ENCODE data around the gene ZDHHC24.
"Not testable (repeated sequence)": the region's sequence is repeated elsewhere in the genome, so short reads cannot be mapped to it uniquely, and the experiment has no call there.

ZDHHC24 gene

DNA sequence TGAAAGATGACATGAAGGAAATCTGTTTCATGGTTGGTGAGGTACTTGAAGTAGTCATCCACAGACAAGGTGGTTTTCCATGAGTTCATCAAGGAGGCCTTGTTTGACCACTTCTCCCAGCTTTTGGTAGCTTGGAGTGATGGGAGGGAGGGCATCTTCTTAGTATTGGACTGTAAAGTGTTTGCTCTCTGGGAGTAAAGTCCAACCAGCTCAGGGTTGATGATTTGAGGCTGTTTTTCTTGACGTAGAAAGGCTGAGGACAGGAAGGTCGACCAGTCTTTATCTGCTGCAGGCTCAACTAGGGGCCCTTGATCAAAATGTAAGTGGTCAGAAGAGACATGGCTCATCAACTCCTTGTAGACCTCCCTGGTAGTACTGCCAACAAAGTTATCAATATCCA is 45.3 kb upstream of the ZDHHC24 start:
- DNase-seq (ENCODE audit: low read depth, low spot score), result no peak
- no peak overlapping the region for H3K4me3 ChIP-seq (ENCODE audit: low read depth, low read length)
- ChIA-PET POLR2A (no interaction called here), CTCF (interaction anchor here (1.0 to 3.4 kb wide), 6 partner anchors 11 to 88 kb away, joined by 4 to 36 read pairs (median 10); partner anchors contain the start of gene CTSF)
- TF ChIP-seq, protein P1, sequence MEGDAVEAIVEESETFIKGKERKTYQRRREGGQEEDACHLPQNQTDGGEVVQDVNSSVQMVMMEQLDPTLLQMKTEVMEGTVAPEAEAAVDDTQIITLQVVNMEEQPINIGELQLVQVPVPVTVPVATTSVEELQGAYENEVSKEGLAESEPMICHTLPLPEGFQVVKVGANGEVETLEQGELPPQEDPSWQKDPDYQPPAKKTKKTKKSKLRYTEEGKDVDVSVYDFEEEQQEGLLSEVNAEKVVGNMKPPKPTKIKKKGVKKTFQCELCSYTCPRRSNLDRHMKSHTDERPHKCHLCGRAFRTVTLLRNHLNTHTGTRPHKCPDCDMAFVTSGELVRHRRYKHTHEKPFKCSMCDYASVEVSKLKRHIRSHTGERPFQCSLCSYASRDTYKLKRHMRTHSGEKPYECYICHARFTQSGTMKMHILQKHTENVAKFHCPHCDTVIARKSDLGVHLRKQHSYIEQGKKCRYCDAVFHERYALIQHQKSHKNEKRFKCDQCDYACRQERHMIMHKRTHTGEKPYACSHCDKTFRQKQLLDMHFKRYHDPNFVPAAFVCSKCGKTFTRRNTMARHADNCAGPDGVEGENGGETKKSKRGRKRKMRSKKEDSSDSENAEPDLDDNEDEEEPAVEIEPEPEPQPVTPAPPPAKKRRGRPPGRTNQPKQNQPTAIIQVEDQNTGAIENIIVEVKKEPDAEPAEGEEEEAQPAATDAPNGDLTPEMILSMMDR (IDR thresholded peaks at IDR 0.05; ENCODE audit: insufficient read depth, low read length, missing control alignments), result no peak

DNA sequence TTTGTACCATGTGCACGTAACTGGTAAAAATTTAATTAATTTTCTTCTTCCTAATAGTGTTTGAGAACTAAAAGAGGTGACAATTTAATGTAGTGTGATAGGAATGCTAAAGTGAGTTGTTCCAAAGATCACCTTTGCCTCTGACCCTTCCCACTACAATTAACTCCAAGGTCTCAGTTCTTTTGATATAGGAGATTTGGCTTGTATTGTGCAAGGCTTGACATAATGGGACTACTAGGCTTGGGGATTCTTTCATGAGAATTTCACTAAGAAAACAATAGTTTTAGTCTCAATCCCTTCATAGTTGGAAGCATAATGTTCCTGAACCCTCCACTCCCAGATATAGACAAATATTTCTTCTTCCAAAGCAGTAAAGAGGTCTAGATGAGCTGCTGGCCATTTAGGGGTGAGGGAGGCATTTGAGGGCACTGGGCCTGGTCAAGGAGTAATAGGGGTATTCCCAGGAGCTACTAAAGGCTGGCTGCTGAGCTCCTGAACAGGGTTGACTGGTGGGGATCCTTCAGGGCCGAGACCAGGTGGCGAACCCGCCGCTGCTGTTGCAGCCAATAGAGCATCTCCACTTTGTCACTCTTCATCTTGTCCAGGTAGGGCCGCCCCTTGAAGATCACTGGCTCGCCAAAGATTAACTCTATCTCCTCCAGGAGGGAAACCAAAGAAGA is 44.3 kb upstream of the ZDHHC24 start:
- ChIA-PET POLR2A (no interaction called here), CTCF (interaction anchor here (0.6 to 3.4 kb wide), 3 partner anchors 10 to 1826 kb away, joined by 4 to 36 read pairs (median 4); no protein-coding TSS in a partner anchor)
- TF ChIP-seq, protein P1 (IDR thresholded peaks at IDR 0.05; ENCODE audit: insufficient read depth, low read length, missing control alignments), result no peak
- no peak for DNase-seq (ENCODE audit: low read depth, low spot score)
- H3K4me3 ChIP-seq (ENCODE audit: low read depth, low read length), result no peak overlapping the region

DNA sequence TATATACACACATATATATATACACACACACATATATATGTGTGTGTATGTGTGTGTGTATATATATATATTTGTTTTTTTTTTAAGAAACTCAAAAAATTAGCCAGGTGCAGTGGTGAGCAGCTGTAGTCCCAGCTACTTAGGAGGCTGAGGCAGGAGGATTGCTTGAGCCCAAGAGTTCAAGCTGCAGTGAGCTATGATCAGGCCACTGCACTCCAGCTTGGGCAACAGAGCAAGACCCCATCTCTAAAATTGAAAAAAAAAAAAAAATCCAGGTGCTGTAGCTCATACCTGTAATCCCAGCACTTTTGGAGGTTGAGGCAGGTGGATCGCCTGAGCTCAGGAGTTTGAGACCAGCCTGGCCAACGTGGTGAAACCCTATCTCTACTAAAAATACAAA is 43.5 kb upstream of the ZDHHC24 start:
- DNase-seq (ENCODE audit: low read depth, low spot score); H3K4me3 ChIP-seq (ENCODE audit: low read depth, low read length); POLR2A ChIA-PET: not testable (repeated sequence)
- CTCF ChIA-PET, result interaction anchor here (0.6 to 1.0 kb wide), 2 partner anchors 9 to 1825 kb away, joined by 3 to 4 read pairs; no protein-coding TSS in a partner anchor

DNA sequence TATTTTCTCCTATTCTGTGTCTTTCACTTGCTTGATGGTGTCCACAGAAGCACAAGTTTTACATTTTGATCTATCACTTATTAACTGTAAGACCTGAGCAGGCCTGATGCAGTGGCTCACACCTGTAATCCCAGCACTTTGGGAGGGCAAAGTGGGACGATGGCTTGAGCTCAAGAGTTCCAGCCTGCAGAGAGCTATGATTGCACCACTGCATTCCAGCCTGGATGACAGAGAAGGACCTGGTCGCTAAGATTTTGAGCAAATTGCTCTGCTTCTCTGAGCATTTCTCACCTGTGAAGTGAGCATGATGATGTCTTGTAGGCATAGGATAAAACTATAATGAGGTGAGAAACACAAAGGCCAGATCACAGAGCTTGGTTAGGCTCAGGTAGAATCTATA is 40.3 kb upstream of the ZDHHC24 start:
- CTCF ChIA-PET, result interaction anchor here (1.3 to 1.5 kb wide), 2 partner anchors 8 to 92 kb away, joined by 6 read pairs; partner anchors contain the start of gene RBM4B
- TF ChIP-seq, protein P1 (IDR thresholded peaks at IDR 0.05; ENCODE audit: insufficient read depth, low read length, missing control alignments), result no peak
- DNase-seq (ENCODE audit: low read depth, low spot score), result no peak
- H3K4me3 ChIP-seq (ENCODE audit: low read depth, low read length), result no peak overlapping the region
- POLR2A ChIA-PET, result no interaction called here

DNA sequence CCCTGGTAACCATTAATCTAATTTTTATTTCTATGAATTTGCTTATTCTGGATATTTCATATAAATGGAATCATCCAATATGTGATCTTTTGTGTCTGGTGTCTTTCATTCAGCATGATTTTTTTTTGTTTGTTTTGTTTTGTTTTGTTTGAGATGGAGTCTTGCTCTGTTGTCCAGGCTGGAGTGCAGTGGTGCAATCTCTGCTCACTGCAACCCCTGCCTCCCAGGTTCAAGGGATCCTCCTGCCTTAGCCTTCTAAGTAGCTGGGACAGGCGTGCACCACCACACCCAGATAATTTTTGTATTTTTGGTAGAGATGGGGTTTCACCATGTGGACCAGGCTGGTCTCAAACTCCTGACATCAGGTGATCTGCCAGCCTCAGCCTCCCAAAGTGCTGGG is 39.6 kb upstream of the ZDHHC24 start:
- CTCF ChIA-PET, result interaction anchor here (1.3 to 1.5 kb wide), 2 partner anchors 8 to 93 kb away, joined by 6 read pairs; partner anchors contain the start of gene RBM4B
- DNase-seq (ENCODE audit: low read depth, low spot score); POLR2A ChIA-PET; H3K4me3 ChIP-seq (ENCODE audit: low read depth, low read length): not testable (repeated sequence)

DNA sequence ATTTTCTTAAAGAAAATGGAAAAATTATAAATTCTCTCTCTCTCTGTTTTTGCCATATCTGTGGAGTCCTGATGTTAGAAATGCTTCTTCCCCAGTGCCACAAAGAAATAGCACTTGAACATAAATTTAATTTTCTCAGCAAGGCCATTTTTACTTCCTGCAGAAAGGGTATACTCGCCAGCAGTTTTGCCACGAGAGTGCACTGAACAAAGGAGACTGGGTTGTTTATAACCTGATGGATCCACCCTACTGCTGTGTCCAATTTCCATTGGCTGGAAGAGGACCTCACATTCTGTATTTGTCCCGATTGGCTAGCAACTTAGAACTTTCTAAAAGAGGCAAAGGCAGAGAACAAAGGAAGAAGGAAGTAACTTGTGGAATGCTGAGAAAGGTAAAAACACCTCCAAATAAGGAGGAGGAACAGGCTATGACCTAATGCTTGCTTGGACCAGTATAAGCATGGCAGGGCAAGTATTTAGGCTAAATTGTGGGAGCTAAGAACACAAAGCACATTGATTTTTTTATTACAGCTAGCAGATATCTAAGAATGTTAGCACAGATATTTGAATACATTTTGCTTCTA is 36.8 kb upstream of the ZDHHC24 start:
- CTCF ChIA-PET; H3K4me3 ChIP-seq (ENCODE audit: low read depth, low read length); POLR2A ChIA-PET; DNase-seq (ENCODE audit: low read depth, low spot score): not testable (repeated sequence)

DNA sequence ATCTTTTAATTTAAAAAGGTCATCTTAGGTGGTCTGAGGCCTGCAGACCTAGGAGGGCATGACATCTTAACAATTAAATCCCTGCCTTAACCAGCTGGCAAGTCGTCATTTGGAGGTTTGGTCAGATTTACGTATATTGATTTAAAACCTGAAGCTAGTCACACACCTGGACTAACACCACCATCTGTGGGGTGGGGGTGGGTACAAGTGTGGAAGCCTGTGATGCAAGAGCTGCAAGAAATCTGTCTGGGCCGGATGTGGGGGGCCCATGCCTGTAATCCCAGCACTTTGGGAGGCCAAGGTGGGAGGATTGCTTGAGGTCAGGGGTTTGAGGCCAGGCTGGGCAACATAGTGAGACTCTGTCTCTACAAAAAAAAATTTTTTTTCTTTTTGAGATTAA is 35.4 kb upstream of the ZDHHC24 start:
- DNase-seq (ENCODE audit: low read depth, low spot score), result no peak
- POLR2A ChIA-PET, result no interaction called here
- no peak overlapping the region for H3K4me3 ChIP-seq (ENCODE audit: low read depth, low read length)
- TF ChIP-seq, protein P1 (IDR thresholded peaks at IDR 0.05; ENCODE audit: insufficient read depth, low read length, missing control alignments), result no peak
- CTCF ChIA-PET, result interaction anchor here (1.1 to 7.0 kb wide), 7 partner anchors 10 to 253 kb away, joined by 3 to 115 read pairs (median 4); partner anchors contain the start of genes CCDC87, CCS and RBM4B

Measured in AG04449 (cell line).